ENCODE results near the gene PALMD.

PALMD gene

DNA sequence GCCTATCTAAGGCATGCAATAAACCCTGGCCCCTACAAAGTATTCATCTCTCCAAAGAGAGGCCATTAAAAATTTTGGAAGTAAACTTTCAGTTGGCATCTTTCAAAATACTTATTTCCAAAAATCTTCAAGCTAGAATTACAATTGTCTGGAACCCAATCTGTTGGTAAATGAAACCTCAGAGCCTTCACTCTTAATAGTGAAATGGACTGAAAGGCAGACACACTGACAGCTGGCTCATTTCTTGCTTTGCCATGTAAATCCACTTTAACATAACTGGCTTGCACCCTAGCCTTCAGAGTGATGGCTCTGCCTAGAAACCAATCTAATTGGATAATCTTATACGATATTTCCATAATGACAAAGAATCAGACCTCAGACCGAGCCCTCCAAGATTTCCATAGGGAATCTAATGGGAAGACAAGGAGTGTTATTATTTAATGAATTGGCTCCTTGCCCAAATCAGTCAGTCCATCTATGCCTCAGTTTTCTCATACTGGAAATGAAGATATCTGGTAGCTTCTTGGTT, 9.2 kb upstream of the PALMD start:
- DNase-seq: no peak

DNA sequence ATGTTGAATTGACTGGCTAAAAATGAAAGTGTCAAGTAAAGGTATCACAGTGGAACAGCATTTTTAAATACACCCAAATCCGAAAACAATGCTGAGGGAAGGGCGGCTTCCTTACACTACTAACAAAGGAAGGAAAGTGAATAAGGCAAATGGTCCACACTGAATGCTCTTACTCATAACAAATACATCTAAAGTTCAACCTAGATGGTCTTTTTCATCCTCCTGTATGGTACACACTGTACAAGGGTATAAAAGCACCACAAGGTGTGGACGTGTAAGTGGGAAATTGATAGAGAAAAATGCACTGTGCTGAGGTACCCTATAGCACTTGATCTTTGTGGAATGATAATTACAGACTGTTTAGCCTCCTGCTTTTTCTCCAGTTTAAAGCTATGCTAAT, 7.1 kb upstream of the PALMD start:
- no peak for DNase-seq

DNA sequence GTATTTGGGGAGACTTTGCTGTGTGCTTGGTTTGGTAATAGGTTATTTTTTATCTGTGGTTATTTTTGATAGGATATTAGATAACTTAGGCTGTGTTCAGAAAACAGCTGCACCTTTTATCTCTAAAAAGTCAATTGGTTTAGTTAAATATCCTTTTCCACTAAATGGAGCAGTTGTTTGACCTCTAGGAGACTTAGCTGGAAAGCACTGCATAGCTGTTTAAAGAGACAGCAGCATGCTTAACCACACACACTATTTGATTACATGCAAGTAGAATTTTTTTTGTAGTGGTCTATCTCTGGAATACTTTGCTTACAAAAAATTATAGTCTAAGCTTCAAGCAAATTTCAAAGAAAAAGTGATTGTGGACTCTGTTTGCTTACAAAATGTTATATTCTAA, 6.5 kb upstream of the PALMD start:
- DNase-seq: no peak

DNA sequence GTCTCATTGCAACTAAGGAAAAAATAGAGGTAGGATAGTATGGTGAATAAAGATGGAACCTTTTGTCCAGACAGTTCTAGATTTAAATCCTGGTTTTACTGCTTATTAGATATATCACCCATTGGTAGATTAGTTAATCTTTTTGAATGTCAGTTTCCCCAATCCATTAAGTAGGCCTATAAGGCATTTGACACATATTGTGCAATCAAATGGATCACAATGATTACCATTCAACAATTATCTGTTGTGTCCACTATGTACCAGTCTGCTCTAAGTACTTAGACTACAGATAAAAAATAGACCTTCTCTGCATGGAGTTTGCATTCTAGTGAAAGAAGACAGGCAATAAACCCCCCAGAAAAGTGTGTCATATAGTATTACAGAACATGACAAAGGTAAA, 6.0 kb upstream of the PALMD start:
- no peak for DNase-seq

DNA sequence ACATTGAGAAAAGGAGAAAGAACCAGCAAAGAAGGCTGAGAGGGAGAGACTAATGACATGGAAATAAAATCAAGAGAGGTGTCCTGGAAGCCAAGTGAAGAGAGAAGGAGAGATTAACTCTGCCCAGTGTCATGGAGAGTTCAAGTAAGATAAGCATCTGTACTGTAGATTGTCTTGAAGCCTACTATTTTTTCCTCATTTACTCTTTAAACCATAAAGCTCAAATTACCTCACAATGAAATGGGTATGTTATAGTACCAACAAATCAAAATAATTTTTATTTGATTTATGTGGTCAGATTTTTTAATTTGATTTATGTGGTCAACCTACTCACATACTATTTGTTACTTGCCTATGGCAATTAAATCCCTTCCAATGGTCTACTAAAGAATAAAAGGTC, 5.2 kb upstream of the PALMD start:
- no peak for DNase-seq

DNA sequence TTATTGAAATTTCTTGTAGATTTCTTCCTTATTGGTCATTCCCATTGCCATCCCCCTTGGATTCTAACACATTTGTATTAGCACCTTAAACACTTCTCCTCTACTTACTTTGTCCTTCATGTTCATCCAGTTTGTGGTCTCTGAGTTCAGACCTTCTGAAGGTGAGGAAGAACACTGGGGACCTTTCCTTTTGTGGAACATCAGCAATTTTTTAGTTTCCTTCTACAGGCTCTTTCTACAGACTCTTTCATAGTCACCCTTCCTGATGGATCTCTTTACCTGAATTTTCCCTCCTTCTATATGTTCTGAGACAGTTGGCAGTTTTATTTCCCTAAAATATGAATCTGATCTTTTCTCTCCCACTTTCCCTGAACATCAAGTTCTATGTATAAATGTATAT, 4.4 kb upstream of the PALMD start:
- no peak for DNase-seq

DNA sequence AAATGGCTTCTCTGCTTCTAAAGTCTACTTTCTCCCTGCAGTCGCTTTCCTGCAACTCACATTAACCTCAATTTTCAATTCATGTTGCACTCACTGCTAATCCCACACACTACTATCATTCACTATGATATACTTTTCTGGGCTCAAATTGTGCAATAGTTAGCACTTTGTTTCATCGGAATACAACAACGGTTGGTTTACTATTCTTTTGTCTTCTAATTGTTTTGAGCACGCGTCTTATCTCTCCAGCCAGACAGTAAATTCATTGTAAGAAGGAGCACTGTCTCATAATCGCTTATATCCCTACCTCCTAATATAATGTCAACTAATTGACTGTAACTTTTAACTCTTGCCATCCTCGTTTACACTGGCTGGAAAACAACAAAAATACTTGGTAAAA, 3.9 kb upstream of the PALMD start:
- no peak for DNase-seq

DNA sequence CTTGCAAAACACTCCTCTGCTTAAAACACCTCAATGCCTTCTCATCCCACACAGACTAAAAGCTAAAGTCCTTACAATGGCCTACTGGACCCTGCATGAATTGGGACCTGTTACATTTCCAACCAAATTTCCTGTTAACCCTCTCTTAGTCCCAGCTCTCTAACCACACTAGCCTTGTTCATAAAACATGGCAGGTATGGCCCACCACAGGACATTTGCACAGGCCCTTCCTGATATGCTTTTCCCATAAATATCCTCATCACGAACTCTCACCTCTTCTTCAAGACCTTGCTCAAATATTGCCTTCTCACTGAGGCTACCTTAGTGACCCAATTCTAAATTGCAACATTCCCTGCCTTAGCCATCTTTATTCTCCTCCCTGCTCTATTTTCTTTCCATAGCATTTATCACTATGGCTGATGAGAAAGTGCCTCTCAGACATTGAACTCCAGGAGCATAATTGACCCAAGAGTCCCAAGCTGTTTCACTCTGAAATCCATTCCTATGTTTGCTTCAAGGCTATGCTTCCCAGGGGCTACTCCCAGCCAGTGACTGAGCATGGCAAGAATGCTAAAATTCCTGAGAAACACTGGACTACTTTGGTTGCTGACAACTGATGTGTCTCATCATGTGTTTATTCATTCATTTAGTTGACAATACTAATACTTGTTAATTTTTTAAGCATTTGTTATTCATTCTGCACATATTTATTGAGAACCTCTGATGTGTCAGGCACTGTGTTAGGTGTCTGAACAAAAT, 2.7 kb upstream of the PALMD start:
- DNase-seq: no peak

DNA sequence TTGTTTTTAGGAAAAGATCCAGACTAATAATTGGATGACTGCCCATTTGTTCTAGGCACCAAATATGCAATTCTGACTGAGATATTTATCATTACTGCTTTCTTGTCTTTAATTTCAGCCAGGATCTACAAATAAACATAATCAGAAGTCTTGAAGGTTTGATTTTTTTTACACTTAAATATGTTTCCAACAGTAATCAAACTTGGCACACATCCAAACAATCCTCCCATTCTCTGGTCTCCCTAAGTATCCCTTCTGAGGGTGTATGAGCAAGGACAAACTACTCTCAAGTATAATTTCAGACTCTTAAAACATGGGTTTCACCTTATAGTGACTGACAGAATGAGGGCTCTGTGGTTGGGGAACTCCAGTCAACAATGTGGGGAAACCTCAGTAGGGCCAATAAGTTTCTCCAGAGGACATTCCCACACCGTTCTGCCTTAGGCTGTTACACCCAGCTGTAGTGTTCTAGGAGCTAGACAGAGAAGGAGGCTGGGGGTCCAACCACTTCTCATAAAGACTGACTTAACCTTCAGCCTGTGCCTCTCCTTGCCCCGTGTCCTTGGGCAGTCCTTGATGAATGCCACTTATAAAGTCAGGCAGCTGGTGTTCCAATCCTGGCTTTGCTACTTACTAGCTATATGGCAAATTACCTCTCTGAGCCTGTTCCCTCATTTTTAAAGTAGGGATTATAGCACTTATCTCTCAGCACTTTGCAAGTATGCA, 1.5 kb upstream of the PALMD start:
- no peak for DNase-seq

DNA sequence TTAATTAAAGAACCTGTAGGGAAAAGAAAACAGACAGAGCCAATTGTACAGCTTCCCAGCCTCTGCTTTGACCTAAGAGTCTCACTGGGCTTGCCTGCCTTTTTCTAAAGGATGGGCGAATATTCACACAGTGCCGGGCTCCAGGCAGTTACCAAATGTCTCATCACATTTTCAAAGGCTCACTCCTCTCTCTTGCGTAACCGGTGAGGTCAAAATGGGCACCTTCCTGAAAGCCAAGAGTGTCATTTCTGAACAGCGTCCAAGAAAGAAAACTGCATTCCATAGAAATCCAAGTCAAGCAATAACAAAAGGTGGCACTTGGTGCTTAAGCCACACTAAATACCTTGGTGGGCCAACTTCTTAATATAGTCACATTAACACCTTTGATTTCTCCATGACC, 710 bp upstream of the PALMD start:
- DNase-seq: no peak

DNA sequence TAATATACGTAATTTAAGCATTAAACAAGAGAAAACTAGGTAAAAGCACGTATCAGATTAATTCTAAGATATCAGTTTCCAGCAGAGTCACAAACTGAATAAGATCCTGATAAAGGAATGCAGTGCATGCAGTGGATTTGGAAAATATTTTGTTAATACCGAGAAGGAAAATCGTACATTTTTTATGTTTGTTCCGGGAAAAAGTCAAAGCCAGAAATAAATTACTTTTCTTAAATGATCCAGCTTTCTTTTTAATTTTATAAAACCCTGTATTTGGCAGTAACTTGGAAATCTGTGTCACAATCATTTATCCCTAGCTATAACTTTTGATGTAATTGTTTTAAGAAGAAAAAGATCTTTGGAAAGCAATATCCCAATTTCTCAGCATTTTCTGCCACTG, 955 bp downstream of the PALMD start:
- DNase-seq: no peak

DNA sequence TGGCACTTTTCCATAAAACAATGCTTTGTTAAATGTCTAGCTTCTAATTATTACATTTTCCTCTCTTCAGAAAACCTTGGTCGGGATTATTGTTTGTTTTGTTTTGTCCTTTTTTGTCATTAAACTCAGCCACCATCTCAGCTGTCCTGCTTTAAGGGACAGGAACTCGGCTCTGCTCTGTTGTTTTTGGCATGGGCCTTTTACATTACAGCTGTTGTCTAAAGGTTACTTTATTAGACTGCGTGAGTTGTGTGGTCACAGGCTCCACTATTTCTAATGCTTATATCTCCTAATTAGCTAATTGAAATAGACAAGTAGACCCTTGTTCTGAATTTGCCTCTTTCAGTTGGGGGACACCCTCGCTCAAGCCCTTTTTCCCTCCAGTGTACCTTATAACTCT, 1.6 kb downstream of the PALMD start:
- no peak for DNase-seq

DNA sequence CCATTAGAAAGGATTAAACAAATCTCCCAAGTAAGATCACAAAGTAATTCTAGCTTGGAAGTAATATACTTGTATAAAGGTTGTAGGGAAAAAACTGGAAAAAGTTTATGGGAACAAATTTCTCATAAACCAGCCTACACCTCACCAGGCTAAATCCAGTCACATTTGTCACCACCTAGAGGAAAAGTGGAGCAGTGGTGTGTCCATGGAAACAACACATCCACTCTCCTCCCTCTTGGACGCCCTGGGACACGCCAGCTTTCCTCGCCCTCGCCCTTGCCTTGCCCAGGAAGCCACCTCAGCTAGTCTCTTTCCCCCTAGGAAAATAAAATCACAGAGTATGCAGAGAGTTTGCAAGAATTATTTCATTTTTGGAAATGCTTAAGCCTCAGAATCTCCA, 2.2 kb downstream of the PALMD start:
- no peak for DNase-seq

DNA sequence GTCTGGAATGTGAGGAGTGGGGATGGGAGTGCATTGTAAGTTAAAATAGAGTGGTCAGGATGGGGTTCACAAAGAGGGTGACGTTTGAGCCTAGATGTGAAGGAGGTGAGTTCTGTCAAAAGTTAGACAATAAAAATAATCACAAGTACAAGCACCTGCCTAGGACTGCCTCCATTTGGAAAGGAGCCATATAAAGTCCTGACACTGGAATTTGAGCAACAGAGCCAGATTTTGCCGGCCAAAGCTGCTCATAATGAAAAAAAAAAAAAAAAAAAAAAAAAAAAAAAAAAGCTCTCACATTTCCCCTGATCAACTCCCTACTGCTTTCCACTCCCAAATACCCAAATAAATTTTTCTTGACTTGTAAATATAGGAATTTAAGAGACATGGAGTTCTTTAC, 4.1 kb downstream of the PALMD start:
- no peak for DNase-seq

DNA sequence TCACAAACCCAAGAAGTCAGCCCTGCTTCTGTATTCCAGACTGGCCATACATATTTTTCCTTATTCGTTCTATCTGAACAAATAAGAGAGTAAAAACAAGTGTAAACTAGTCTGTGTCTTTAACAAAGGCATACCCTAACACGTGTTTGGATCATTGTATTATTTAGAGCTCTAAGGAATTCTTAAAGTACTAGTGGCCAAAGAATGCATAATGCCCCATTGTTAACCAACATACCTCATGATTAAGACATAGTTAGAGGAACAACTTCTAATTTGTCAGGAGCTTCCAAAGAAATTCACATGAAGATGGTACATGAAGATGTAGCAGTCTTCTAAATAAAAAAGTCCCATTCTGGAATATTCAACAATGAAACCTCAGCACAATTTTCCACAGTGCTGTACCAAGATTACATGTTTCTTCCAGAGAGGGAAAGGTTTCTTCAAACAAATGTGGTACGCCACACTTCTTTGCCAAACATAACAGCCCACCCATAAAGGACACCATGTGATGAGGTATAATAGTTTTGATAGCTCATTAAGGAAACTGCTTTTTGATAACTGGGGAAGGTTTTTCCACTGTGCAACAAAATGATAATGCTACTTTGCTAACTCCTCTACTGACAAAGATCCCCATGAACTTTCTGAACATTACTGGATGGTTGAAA, 5.0 kb downstream of the PALMD start:
- no peak for DNase-seq

DNA sequence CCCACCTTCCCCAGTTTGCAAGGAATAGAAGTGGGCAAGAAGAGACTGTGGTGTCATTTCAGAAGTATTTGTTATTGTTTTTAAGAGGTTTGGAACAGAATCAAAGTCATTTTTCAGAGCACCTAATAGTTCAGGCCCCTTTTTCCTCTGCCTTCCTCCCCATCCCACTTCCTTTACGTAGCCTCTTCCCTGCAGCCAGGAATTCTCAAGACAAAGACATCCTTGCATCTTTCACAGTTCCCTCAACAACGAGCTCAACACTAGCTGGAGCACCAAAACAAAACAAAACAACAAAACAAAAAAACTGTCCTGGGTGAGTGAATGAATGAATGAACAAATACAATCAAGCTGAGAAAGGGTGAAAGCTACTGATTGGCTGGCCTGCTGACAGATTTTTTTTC, 7.0 kb downstream of the PALMD start:
- DNase-seq: no peak

DNA sequence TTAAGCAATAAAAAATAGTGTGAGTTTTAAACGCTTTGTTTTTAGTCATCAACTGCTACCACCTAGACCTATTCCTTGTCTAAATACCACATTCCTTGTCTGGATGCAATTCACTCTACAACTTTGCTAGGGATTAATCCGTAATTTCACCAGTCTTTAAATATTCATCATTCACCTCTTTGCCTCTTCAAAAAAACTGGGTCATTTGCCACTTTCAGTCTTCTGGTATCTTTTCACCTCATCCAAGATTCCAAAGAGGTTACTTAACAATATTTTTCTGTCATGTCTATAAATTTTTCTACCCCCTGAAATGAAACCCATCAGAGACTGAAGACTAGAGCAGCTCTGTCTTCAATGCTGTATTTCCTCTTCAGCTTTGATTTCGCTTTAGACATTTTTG, 9.5 kb downstream of the PALMD start:
- DNase-seq: no peak

DNA sequence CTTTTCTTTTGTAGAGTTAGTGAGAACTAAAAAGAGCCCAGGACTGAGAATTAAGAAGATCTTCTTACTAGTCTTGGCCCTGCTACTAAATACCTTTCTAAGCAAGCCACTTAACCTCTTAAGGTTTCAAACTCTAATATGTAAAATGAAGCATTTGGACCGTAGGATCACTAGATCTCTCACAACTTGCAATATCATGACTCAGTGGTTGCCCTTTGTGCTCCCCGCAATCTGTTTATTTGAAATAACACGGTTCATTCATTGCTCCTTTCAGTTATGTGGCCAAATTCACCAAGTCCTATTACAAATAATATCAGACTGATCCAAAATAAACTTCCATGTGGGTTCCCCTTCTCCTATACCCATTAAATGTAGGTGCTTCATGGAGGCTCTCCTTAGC, 10.8 kb downstream of the PALMD start:
- DNase-seq: no peak

DNA sequence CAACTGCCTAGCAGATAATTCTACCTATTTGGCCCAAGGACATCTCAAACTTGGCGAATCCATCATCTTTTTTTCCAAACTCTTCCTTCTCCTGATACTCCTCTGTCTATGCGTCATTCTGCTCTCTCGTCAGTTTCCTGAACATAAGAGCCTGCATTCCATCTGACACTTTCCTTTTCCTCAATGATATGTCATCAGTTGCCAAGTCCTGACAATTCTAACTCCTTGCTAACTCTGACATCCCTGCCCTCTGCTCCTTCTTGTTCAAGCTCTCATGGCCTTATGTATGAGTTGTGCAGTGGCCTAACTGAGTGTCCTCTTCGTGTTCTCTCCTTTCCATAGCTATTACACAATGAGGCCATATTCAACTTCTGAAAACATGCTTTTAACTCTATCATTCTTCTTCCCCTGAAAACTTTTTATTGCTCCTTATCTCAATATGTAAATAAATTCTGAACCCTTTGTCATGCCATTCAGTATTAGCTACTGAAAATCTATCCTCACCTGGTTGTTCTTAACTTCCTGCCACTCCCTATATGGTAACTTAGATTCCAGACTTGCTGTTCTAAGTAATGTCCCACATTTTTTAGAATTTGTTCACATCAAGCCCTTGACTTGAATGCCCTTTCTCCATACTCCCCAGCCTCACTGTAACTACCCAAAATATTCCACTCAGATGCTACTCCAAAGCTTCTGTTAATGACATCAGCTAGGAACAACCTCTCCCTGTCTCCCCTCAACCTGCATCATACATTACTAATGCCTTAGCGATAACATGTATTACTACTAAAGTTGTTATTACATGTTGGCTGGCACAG, 11.5 kb downstream of the PALMD start:
- no peak for DNase-seq

DNA sequence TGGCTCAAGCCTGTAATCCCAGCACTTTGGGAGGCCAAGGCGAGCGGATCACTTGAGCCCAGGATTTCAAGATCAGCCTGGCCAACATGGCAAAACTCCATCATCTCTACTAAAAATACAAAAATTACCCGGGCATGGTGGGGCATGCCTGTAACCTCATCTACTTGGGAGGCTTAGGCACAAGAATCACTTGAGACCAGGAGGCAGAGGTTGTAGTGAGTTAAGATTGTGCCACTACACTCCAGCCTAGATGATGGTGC, 12.0 kb downstream of the PALMD start:
- no peak for DNase-seq

DNA sequence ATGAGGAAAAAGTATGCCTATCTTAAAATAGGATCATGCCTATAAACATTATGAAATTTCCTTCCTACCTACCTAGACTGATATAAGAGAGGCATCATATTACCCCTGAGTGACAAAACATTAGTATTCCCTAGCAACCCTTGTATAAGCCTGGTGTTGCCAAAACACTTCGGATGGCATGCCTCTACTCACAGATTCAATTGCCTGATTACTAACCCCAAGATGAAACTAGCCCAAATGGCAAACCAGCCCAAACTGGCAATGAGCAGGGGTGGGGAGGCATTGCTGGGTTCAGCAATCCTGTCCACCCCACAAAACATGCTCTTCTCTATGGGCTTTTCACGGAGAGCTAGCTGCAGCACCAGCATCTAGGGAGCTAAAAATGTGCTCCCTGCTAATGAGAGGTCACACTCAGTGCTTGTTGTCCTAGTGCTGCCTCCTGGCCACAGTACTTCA, 13.9 kb downstream of the PALMD start:
- DNase-seq: no peak

DNA sequence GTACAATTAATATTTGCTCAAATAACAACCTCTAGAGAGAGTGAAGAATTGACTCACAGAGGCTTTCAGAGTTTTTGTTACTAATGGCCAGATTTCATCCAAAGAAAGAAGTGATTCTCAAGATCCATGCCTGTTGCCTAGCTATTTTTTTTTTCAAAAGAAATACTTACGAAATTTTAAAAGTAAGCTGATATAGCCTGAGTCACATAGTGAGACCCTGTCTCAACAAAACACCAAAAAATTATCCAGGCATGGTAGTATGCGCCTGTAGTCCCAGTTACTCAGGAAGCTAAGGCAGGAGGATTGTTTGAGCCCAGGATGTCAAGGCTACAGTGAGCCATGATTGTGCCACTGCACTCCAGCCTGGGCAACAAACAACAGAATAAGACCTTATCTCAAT, 14.6 kb downstream of the PALMD start:
- DNase-seq: no peak

DNA sequence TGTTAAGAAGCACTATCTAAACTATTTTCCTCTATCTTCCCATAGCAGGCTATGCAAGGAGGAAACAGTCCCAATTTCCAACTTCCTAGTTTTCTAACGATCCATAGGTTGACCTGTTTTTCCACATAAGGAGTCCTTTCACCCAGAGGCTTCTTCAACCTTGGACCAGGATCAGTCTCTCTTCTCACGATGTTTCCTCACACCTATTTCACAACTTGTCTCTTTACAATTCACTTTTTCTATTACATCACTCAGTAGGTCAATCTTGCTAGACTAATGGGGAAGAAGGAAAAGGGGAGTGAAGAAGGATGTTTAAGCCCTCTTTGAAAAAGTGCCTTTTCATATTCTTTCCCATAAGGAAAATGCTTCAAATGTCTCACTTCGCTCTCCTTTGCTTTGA, 15.9 kb downstream of the PALMD start:
- no peak for DNase-seq

Measured in NCI-H1930 (cell line).